Measurements from ENCODE around the gene RABGGTA.

The RABGGTA gene, protein sequence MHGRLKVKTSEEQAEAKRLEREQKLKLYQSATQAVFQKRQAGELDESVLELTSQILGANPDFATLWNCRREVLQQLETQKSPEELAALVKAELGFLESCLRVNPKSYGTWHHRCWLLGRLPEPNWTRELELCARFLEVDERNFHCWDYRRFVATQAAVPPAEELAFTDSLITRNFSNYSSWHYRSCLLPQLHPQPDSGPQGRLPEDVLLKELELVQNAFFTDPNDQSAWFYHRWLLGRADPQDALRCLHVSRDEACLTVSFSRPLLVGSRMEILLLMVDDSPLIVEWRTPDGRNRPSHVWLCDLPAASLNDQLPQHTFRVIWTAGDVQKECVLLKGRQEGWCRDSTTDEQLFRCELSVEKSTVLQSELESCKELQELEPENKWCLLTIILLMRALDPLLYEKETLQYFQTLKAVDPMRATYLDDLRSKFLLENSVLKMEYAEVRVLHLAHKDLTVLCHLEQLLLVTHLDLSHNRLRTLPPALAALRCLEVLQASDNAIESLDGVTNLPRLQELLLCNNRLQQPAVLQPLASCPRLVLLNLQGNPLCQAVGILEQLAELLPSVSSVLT

DNA sequence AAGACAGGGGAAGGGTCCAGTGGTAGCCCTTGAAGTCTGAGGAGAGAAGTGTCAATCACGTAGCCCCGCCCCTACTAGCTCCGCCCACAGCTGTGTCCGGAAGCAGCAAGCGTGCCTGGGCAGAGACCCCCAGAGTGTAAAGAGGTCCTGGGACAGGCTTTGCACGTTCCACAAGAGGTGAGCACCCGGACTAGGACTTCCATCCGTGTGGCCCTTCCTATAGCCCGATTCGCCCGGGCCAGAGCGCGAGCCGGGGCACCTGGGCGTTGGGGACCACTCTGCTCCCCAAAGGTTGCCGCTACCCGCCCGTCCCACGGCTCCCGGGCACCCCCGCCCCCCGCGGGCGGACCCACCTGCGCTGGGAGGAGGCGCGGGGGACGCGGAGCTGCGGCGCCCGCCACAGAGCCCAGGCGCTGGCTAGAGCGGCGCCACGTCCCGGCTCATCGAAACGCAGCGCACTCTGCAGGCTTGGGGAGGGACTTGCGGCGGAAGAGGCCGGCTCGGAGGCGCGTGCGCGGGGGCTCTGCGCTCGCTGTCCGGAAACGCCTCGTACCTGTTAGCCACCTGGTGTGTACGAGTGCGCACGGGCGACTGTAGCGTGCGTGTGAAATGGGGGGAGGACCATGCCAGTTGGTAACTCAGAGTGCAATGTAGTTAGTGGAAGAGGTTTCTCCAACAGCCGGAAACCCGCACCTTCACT, at the start of gene RABGGTA:
Gene RABGGTA (minus strand): TSS at position 464 of the 700 bp plus-strand sequence. CDS start 482 bp downstream, outside the sequence.
- peak; percentile 97 for DNase-seq

DNA sequence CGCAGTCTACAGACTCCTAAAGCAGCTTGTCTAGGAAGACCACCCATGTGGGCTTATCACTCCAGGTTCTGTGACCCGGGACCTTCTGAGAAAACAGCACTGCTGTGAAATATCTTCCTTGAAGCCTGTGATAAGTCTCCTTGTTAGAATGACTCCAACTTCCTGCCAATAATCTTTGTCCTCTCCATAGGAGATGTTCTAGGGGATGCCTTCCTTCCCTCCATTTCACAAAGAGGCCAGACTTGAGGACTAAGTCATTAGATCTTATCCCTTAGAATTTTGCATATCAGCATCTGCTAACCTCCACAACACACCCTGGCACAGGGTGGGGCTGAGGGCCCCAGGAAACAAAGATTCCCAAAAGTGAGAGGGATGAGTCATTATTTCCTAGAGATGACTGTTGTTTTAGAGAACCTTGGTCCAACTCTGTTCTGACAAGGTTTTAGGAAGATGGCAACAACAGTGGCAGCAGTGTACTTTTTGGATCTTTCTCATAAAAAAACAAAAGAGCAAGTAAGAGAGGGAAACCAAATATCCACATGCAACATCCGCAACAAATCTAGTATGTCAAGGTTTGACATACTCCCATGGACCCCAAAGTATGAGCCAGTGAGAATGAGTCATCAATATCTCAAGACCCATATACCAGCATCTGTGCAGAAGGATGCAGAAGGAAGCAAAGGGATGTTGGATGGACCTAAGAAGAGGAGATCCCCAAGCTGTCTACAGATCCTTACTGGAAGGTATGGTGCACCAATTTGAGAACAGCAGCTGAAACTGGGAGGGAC, 45.9 kb upstream of the RABGGTA start:
- DNase-seq: no peak

DNA sequence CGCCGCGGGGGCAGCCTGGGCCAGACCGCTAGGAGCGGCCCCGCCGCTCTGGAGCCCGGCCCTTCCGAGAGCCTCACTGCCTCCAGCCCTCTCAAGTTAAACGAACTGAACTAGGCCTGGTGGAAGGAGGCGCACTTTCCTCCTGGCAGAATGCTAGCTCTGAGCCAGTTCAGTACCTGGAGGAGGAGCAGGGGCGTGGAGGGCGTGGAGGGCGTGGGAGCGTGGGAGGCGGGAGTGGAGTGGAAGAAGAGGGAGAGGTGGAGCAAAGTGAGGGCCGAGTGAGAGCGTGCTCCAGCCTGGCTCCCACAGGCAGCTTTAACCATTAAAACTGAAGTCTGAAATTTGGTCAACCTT, 45.2 kb upstream of the RABGGTA start:
- peak; percentile 33 for DNase-seq

DNA sequence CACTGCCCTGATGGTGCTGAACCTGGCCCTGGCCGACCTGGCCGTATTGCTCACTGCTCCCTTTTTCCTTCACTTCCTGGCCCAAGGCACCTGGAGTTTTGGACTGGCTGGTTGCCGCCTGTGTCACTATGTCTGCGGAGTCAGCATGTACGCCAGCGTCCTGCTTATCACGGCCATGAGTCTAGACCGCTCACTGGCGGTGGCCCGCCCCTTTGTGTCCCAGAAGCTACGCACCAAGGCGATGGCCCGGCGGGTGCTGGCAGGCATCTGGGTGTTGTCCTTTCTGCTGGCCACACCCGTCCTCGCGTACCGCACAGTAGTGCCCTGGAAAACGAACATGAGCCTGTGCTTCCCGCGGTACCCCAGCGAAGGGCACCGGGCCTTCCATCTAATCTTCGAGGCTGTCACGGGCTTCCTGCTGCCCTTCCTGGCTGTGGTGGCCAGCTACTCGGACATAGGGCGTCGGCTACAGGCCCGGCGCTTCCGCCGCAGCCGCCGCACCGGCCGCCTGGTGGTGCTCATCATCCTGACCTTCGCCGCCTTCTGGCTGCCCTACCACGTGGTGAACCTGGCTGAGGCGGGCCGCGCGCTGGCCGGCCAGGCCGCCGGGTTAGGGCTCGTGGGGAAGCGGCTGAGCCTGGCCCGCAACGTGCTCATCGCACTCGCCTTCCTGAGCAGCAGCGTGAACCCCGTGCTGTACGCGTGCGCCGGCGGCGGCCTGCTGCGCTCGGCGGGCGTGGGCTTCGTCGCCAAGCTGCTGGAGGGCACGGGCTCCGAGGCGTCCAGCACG, 44.6 kb upstream of the RABGGTA start:
- DNase-seq: peak; percentile 33

DNA sequence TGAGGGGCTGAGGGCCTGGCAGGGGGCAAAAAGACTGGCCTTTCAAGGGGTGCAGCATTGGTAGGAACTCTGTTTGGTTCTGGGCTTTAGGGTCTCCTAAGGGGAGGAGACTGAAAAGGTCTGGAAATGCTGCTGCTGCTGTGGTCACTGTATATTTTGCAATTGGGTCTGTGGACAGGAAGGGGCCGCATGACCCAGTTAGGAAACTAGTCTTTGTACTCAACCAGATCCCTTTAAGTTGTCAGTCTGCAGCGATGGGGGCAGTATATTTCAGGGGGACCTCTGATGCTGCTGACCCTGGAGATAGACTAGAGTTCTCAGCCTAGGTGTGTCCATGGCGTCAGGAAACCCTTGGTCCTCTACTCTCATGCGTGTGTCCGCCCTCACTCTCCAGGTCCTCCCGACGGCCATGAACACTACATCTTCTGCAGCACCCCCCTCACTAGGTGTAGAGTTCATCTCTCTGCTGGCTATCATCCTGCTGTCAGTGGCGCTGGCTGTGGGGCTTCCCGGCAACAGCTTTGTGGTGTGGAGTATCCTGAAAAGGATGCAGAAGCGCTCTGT, 43.9 kb upstream of the RABGGTA start:
- no peak for DNase-seq

DNA sequence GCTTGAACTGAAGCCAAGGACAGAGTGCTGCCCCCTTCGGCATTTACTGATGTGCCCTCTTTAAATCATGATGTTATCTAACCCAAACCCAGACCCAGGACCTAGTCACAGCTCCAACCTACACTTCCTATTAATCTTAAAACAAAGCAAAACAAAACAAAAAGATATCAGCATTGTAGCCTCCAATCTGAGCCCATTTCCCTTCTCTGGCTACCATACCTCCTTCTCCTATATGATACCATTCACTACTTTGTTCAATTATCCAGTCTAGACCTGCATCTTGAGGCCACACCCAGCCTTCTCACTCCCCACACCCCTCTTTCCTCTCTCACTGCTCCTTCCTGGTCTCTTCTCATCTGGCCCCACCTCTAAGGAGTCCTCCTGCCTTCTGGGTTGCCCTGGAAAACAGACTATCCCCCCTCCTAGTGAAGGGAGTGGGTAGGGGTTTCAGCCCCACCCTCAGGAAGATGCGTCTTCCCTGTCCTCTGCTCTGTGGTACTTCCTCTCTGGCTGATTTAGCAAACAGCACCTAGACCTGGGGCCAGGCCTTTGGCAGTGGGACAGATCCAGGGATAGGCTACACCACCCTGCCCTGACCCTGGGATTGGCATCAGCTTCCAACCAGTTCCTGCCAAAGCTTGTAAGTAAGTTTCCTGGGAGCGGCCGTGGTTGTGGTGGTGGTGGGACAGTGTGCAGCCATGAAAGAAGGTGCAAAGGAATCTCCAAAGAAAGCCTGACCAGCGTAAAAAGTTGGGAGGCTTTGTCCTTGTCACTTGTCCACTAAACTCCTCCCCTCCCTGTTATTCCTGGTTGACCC, 43.2 kb upstream of the RABGGTA start:
- no peak for DNase-seq

DNA sequence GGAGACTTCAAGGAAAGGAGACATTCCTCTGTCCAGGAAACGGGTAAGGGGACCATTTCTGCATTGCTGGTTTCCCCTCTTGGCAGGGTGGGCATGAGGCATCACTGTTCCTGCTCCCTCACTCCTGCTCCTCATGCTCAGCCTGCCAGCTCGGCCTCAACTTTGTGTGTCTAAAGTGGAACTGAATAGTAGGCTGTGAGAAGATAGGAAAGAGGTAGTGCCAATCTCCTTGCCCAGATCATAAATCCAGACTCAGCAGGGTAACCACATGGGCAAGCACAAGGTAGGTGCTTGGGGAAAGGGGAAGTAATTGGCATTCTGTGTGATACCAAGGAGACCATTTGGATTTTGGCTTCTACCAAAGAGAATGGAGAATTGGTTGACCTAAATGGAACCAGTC, 42.5 kb upstream of the RABGGTA start:
- DNase-seq: no peak

DNA sequence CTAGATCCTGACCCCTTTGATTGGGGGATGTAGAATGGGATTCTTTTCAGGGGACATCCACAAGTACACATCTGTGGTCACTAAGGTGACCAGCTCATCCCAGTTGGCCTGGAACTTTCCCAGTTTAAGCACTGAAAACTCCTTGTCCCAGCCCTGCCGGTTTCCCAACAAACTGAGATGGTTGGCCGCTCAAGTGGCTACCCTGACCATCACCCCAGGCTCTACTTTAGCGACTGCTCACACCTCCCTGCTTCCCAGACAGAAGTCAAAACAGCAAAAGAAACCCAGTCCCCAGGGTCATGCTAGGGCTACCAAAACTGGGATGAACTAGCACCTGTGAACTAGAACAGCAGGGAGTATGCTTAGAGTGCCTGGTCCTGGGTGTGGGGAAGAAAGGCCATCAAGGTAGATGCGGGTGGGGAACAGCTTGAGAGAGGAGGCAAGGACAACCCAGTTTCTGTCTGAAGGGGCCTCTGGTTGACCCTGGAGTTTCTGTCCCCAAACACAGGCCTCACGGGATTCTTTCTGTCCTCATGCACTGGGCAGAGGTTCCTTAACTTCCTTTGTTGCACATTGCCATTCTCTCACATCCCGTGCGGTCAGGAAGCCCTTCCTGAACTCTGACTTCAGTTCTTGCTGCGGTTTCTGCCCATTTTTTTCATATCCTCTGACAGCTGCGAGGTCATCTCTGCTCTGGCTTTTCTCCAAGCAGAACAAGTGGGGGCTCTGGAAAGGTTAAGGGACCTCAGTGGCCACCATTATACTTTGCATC, 41.5 kb upstream of the RABGGTA start:
- DNase-seq: no peak

DNA sequence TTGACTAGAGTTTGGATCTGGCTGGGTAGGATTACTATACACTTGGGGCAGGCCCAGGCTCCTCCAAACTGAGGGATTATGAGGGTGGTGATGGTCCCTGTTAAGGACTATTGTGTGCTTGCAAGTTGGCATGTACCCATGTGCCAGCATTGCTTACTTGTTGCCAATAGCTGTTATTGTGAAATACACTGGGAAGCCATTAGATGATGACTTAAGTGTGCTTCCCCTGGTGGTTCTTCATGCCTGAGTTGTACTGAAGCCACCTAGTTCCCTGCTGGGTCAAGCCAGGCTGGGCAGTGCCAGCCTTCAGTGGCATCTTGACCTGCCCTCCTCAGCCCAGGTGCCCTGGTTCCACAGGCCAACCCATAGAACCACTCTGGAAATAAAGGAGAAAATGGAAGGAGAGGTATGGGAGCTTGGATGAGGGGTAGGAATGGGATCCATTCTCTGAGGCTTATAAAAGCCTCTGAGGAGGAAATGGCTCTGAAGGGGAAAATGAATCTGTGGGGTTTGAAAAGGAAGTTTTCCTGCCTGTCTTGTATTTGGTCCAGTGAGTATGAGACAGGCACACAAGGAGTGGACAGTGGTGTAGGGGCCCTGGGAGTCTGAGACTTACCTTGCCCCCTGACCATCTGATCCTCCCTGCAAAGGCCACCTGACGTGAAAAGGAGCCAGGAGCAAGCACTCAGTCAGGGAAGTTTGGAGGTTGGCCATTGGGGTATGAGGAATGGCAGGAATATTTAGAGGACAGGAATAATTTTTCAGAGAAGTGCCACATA, 40.6 kb upstream of the RABGGTA start:
- no peak for DNase-seq

DNA sequence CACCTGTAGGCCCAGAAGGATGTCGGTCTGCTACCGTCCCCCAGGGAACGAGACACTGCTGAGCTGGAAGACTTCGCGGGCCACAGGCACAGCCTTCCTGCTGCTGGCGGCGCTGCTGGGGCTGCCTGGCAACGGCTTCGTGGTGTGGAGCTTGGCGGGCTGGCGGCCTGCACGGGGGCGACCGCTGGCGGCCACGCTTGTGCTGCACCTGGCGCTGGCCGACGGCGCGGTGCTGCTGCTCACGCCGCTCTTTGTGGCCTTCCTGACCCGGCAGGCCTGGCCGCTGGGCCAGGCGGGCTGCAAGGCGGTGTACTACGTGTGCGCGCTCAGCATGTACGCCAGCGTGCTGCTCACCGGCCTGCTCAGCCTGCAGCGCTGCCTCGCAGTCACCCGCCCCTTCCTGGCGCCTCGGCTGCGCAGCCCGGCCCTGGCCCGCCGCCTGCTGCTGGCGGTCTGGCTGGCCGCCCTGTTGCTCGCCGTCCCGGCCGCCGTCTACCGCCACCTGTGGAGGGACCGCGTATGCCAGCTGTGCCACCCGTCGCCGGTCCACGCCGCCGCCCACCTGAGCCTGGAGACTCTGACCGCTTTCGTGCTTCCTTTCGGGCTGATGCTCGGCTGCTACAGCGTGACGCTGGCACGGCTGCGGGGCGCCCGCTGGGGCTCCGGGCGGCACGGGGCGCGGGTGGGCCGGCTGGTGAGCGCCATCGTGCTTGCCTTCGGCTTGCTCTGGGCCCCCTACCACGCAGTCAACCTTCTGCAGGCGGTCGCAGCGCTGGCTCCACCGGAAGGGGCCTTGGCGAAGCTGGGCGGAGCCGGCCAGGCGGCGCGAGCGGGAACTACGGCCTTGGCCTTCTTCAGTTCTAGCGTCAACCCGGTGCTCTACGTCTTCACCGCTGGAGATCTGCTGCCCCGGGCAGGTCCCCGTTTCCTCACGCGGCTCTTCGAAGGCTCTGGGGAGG, 39.5 kb upstream of the RABGGTA start, which contains the start of gene LTB4R:
Gene LTB4R (plus strand): TSS at position 857 of the 959 bp plus-strand sequence. CDS start 4,150 bp downstream, outside the sequence.
- DNase-seq: no peak

DNA sequence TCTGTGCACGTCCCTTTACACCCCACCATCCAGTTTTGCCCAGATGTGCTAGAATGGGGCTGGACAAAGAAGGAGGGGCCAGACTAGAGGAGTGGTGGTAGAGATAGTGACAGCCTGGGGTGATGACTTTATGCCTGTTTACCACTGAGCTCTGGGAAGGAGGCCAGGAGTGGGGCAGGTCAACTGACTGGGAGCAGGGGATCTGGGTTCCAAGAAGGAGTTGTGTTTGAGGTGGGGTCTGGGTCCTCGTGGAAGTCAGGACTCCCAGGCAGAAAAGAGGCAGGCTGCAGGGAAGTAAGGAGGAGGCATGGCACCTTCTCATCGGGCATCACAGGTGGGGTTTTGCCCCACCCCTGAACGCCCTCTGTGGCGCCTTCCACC, 38.9 kb upstream of the RABGGTA start:
- no peak for DNase-seq

DNA sequence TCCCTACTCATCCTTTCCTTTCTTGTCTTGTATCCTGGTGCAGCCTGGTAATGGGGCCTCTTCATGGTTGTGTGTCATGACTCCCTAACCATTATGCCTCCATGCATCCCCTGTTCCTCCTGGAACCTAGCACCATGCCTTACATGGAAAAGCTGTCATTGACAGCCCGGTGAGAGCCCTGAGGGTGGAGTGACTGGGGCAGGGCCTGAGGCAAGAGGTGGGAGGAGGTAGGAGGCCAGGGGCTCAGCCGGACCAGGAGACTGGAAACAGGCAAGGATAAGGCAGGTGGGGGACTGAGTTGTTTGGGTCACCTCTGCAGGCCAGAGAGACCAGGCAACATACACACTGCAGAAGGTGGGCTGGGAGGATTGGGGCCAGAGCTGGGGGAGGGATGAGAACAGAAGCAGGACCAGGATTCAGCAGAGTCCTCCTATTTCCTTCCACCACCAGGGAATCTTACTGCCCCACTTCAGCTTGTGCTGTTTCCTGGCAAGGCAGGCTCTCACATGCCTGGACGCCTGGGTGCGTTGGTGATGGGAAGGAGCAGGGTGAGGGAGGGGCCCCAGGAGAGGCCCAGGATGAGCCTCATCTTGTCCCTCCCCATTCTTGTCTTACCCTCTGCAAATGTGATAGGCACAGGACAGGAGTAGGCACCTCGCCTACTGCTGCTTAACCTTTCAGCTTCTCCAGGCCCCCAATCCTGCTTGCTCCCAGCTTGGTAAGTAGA, 38.3 kb upstream of the RABGGTA start, which contains the start of gene LTB4R2:
Gene LTB4R2 (plus strand): TSS at position 603 of the 727 bp plus-strand sequence. CDS start 525 bp downstream, outside the sequence.
- DNase-seq: no peak

DNA sequence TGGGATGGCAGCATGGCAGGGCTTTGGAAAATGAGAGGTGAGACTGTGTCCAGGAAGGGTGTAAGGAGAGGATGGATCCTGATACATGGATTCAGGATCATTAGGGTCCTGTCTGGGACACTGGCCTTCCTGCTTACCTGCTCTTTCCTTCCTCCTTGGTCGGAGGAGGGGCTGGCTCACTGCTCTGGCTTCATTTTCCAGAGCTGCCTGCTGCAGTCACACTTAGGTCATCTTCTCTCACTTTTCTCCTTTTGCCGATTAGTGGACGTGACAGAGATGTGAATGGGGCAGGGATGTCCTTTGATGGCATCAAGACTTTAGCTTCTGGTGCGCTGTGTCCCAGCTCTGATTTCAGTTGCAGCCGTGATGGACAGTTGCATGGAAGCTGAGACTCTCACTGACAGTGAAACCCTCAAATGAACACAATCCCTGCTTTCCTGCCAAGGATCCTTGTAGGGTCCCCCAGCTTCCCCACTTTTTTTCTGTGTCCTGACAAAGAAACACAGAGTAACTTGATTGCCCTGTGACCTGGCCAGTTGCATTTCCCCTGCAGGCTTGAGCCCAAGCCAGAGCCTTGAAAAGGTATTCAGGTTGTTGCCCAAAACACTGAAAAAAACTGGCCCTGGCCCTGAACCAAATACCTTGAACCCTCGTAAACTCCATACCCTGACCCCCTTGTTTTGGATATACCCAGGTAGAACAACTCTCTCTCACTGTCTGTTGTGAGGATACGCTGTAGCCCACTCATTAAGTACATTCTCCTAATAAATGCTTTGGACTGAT, 37.1 kb upstream of the RABGGTA start:
- DNase-seq: no peak

DNA sequence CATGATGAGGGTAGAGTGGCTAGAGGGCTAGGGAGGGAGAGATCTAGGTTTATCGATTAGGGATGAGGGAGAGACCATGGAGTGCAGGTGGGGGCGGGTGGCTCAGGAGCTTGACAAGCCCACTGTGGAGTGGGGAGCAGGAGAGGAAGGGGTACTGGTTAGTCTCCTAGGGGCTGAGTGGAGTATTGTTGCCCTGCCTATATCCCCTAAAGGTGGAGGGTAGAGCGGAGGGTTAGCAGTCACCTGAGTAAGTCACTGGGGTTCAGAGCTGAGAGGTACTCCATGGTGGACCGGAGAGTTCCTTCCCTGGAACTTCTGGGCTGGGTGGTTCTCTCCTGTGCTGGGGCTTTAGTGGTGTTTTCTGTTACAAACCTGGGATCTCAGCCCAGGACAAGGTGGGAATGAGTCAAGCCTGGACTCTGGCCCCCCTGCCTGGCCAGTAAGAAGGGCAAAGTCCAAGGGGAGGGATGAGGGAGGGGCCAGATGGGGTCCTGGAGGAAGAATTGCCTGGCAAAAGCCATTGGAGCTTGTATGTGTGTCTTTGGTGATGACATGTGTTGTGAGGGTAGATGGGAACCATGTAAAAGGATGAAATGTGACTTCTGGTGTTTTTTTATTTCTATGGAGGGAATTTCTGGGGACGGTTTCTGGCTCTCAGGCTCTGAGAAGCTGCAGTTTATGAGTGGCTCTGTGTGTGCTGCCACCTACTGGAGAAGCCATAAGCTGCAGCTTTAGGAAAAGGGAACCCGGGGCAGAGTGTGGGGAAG, 36.4 kb upstream of the RABGGTA start, which contains the start of gene CIDEB:
Gene CIDEB (minus strand): TSS at position 403 of the 767 bp plus-strand sequence. CDS start 119 bp downstream, at position 284.
- DNase-seq: peak; percentile 45

DNA sequence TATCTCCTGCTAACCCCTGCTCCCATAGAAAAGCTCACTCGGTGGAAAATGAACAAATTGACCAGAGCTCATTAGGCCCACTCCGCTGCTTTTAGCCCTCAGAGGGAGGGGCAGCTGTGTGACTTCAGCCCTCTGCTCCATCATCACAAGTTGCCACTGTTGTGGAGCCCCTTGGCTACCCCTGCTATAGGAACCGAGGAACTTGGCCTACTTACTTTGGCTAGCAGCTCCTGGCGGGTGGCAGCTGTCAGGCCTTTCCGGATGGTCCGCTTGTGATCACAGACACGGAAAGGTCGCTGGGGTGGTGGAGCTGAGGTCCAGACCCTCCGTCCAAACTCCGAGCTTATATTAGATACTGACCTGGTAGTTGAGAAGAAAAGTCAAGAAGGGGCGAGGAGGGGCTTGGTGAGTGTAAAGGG, 35.8 kb upstream of the RABGGTA start:
- DNase-seq: no peak

Data from NCI-H345 (cell line).